ENCODE measurements around the gene ALX4.

ALX4 gene

DNA sequence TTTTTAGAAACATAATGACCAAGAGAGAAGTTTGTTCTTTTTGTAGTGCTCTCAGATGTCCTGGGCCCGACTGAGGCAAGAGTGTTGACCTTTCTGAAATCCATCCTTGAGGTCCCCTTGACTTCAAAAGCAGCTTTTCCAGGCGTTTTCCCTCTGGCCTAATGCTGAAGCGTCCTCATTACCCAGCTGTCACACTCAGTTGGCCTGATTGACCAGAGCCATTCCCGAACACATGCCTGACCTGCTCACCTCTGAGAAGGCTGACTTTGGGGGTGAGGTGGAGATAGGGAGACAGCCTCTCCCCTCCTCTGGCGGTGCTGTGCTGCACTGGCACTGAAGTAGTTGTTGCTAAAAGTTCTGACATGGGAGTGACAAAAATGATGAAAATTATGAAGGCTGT lies 66.9 kb downstream of the ALX4 start:
- no peak for DNase-seq

DNA sequence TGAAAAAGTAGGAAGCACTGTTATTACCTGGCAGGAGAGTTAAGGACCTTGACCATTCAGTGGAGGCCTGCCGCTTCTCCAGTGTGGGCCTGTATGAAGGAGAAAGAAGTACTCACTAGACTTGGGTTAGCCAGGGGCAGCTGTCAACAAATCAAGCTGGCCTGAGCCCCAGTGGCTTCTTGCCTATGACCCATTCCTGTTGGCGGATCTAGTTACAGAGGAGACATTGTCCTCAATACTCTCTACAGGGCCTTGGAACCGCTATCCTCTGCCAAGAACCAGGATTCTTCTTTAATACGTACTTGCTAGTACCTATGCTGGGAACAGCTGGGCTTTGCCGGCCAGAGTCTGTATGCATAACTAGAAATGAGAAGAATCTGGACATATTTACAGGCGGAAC lies 68.1 kb downstream of the ALX4 start:
- DNase-seq: no peak

GRCh38 chr11:44237156-44237555 lies 72.8 kb downstream of the ALX4 start:
- no peak for DNase-seq

- no peak for DNase-seq
These were observed 73.6 kb downstream of the ALX4 start for GRCh38 chr11:44236296-44236695.

- DNase-seq: no peak
These were observed 74.2 kb downstream of the ALX4 start for GRCh38 chr11:44235765-44236201.

GRCh38 chr11:44229624-44230023 lies 80.3 kb downstream of the ALX4 start:
- DNase-seq: no peak

GRCh38 chr11:44229098-44229497 lies 80.8 kb downstream of the ALX4 start:
- no peak for DNase-seq

- DNase-seq: no peak
These were observed 81.6 kb downstream of the ALX4 start for GRCh38 chr11:44228379-44228778.

- no peak for DNase-seq
These were observed 83.0 kb downstream of the ALX4 start for GRCh38 chr11:44226945-44227344.

GRCh38 chr11:44226490-44226889 lies 83.4 kb downstream of the ALX4 start:
- DNase-seq: no peak

GRCh38 chr11:44224867-44225501 lies 85.0 kb downstream of the ALX4 start:
- no peak for DNase-seq

DNA sequence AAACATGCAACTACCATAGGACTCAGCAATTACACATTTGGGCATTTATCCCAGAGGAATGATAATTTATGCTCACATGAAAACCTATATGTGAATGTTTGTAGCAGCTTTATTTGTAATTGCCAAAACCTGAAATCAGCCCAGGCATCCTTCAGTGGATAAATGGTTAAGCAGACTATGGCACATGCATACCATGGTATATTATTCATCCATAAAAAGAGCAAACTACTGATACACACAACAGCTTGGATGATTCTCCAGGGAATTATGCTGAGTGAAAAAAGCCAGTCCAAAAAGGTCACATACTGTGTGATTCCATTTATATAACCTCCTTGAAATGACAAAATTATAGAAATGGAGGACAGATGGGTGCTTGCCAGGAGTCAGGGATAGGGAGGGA lies 86.7 kb downstream of the ALX4 start:
- DNase-seq: no peak

- DNase-seq: no peak
These were observed 87.9 kb downstream of the ALX4 start for GRCh38 chr11:44221992-44222391.

DNA sequence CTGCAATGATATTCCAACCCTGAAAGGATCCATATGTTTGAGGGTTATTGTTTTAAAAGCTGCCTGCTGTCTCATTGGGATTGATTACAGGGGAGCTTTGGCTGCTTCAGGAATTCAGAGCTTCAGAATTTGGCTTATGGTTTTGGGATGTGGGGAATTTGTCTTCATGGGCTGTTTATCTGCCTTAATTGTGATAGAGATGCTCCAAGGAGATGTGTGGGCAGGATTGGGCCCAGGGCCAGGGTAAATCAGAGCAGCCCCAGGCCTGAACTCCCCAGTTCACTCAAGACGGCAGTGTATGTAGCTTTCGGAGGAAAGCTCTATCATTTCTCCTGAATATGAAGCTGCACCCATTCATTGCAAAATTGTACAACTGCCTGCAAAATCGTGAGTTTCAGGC lies 88.5 kb downstream of the ALX4 start:
- DNase-seq: no peak

DNA sequence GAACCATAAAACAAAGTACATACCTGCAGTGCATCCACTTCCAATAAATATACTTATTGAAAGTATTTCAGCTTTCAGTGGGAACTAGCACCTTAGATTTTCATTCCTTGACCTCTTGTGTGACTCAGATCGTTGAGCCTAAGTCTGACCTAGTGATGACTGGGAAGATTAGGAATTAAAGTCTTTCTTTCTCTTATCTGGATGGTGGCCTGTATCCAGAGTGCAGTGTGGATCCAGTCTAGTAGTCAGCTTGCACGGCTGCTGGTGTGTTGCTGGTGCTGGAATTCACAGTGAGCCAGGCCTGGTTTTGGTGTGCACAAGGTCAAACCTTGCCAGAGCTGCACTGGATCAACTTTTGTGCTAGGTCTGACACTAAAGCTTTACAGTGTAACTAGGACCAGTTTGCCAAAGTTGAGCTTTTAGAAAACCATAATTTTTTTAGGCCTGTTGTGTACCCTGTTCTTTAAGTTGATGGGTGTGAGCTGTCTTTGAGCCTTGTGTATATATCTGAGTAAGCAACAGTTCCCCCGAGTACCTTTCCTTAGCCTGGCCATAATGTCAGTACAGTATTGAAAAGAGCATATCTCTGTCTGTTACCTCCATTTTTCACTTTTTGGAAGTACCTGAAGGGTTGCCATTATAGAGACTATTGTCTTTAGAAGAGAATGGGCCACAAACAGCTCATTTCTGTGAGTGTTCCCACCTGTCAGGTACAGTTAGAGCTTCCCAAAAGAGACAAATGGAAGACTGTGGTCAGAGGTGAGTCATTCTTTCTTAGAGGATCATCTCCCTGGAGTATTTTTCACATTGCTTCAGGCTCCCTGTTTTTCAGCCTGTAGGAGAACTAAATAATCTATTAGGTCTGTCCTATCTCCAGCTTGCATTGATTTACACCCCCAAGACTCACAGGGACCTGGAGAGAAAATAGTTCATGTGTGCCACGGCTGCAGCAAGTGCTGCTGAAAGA lies 89.8 kb downstream of the ALX4 start:
- no peak for DNase-seq

GRCh38 chr11:44217432-44217831 lies 92.5 kb downstream of the ALX4 start:
- DNase-seq: no peak

DNA sequence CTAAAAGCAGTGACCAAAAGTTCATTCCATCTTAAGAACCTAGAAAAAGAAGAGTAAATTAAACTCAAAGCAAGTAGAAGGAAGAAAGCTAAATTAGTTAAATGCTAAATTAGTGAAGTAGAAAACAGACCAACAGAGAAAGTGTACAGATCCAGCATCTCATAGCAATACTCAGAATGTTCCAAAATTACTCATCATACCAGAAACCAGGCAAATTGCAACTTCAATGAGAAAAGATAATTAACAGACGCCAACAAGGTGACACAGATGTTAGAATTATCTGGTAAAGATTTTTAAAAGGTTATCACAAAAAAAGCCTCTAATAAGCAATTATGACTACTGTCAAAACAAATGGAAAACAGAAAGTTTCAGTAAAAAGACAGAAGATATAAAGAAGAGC lies 96.8 kb downstream of the ALX4 start:
- DNase-seq: no peak

GRCh38 chr11:44212128-44212527 lies 97.8 kb downstream of the ALX4 start:
- no peak for DNase-seq
